ENCODE measurements around the gene CTNND2.
"Not testable (repeated sequence)": the region's sequence is repeated elsewhere in the genome, so short reads cannot be mapped to it uniquely, and the experiment has no call there.

Gene CTNND2

GRCh38 chr5:11672385-11673085, 231.7 kb downstream of the CTNND2 start:
- no peak for DNase-seq

DNA sequence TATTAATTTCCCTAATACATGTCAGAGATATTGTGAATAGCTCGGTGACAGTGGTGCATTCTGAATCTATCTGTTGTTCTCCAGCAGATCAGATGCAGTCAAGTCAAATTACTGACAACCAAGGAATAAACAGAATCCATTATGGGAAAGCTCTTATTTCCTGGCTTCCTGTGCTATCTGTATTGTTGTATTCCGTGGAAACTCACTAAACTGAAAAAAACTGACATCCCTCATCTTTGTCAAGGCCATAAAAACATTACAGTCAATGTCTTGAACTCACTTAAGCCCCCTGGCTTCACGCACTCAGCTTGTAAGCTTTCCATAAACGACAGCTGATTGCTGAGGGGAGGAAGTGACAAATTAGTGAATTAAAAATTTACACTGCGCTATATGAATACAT, 245.9 kb downstream of the CTNND2 start:
- DNase-seq, result no peak

DNA sequence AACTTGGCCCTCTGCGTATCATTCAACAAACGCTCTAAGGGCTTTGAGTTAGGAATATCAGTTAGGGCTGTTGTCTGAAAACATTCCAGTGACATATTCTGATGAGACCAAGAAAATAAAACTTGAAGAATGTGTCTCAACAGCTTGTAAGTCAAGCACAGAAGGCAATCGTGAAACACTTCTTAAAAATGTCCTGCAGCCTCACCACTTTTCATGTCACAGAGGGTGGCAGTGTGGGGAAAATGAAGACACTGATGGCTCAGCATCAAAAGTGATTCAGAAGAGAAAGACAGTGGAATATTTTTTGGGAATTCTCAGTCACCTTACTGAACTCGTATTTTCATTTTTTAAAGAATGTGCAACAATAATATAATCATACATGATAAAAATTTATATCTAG, 247.3 kb downstream of the CTNND2 start:
- no peak for DNase-seq

- no peak for DNase-seq
These were observed 248.6 kb downstream of the CTNND2 start for GRCh38 chr5:11655681-11656080.

- no peak for DNase-seq
These were observed 253.3 kb downstream of the CTNND2 start for GRCh38 chr5:11650936-11651335.

DNA sequence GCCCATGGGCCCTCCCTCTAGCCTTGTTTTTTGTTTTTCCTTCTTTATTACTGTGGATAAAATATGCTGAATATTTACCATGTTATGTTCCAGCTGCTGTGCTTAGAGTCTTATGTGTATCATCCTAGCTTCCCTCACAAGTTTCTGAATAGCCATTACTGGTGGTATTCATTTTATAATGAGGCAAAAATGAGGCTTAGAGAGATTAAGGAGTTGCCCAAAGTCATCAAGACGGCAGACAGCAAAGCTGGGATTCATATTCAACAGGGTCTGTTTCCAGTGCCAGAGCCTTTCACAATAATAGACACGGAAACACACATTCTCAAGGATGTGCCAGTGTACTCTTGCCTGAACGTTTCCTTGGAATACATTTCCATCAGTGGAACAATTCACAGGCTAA, 258.1 kb downstream of the CTNND2 start:
- DNase-seq, result no peak

- no peak for DNase-seq
These were observed 261.8 kb downstream of the CTNND2 start for GRCh38 chr5:11642438-11642837.

DNA sequence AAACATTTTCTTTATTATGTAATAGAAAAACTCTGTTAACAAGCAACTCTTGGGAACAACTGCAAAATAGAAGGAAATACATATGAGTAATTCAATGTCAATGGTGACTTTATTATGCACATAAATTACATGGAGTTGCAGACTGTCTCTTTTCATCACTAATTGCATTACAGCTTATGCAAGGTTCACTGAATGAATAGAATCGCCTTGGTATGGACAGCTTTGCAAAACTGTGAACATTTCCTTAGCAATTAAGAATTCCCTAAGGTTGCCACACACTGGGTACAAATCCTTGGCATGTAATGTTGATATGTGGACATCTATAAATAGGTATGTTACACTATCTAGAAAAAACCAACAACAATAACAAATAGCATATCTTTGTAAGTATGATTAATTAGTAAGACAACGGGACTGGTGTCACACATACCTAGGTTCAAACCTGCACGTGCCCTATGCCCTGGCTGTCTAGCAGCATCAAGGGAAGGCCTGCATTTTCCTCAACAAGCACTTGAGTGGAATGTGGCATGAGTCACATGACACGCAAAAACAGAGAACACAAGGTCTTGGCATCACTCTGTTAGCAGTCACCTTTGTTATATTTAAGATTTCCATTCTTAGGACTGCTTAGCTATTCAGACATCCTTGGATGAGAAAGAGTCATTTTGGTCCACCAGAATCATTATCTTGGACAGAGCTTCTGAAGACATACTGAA, 263.9 kb downstream of the CTNND2 start:
- no peak for DNase-seq

DNA sequence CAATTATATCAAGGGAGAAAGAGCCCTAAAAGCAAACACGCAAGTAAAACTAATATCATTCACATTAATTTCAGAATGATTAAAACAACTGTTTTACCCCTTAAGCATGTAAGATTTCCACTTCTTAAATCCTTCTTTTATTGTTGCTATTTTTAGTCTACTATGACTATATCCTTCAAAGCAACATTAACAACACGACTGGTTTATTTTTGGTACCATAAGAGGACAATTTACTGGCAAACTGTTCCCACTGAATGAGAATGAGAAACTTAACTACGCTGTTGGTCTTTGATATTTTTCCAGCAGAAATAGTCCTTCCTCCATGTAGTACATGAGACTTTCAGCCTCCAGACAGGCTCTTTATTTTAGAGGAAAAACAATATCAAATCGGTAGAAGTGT, 281.5 kb downstream of the CTNND2 start:
- DNase-seq, result no peak

GRCh38 chr5:11620172-11620571, 284.1 kb downstream of the CTNND2 start:
- no peak for DNase-seq

- no peak for DNase-seq
These were observed 284.8 kb downstream of the CTNND2 start for GRCh38 chr5:11619339-11620024.

DNA sequence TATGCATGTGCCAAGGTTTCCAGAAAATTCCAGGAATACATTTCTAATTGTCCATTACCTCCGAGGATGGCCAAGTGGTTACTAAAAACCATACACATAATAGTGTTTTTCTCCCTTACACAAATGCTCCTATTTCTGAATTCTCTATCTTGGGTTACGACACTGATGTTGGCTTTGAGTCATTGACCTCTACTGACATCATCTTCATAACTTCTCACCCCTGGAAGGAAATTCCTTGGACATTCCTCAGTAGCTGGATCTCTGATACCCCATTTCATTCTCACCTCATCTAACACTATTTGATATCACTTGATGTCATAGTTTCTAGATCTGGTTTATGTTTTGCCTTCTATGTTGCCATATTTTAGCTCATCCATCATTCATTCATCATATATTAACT, 287.2 kb downstream of the CTNND2 start:
- no peak for DNase-seq

DNA sequence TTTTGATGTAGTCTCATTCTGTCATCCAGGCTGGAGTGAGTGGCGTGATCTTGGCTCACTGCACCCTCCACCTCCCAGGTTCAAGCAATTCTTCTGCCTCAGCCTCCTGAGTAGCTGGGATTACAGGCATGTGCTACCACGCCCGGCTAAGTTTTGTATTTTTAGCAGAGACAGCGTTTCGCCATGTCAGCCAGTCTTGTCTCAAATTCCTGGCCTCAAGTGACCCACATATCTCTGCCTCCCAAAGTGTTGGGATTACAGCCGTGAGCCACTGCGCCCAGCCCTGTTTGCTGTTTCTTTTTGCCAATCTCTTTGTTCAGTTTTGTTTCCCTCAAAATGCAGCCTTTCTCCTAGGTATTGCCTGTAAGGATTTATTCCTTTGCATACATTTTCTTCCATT, 287.6 kb downstream of the CTNND2 start:
- not testable (repeated sequence) for DNase-seq

DNA sequence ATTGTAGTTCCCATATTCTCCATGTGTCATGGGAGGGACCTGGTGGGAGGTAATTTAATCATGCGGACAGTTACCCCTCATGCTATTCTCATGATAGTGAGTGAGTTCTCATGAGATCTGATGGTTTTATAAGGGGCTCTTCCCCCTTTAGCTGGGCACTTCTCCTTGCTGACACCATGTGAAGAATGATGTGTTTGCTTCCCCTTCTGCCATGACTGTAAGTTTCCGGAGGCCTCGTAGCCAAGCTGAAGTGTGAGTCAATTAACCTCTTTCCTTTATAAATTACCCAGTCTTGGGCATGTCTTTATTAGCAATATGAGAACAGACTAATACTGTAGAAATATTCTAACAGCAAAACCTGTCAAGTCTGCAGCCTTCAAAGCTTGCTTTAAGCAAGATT, 293.2 kb downstream of the CTNND2 start:
- DNase-seq, result no peak

DNA sequence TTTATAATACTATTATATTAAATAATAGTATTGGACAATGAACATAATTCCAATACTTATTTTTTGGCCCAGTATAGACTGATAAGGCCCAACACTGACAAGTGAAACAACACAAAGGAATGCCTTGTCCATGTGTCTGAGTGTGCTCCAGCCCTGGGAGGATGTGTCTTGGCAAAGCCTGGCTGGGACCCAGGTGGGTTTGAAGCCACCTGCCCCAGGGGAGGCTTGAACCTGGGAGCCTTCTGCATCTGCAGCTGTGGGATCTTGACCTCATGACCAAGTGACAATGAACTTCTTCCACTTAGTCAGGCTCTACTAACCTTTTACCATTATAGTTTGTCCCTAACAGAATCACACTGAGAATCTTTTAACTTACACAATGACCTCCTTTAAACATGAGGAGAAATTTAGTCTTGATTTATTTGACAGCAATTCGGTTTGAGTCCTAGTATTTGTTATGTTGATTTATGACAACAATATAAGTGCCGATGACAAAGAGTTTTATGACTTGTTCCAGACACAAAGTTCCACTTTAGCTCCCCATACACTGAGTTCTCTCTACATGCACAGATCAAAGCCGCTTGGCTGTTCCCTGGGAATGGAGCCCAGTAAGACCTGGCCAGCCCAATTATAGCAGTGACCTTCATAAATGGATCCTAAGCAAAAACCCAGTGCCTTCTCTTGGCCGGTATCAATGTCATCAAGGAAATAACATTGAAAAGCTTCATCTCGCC, 294.5 kb downstream of the CTNND2 start:
- no peak for DNase-seq

DNA sequence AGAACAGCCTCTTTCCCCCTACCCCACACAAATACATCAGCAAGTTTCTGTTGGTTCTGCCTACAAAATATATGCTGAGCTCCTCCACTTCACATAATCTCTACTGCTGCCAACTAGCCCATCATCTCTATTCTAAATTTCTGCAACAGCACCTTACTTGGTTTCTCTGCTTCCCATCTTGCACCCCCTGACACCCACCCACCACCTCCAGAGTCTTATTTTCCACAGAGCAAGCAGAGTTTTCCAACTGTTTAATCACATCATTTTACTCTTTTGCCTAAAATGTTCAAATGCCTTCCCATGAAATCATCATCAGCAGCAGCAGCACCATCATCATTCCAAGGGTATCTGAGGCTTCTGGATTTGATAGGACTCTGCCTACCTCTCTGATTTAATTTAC, 295.7 kb downstream of the CTNND2 start:
- no peak for DNase-seq

DNA sequence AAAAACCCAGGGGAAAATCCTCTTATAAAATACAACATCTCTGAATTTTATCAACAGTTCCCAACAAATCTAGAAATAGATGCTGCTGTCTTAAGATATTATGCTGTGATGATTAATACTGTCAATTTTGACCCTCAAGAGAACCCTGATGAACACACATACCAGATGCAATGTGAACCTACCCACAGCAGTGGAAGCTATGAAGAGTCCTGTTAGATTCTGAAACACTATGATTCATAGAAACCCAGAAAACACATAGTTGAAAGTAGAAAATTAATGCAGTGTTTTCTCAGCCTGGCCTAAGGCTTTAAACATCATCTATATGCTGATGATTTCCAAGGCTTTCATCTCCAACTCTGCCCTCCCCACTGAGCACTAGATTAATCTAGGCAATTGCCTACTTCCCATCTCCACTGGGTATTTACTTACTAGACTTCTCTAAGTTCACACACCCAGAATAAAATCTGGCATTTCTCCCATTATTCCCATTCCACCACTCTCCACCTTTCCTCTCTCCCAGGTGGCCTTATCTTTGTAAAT, 296.2 kb downstream of the CTNND2 start:
- DNase-seq, result no peak

- DNase-seq, result no peak
These were observed 301.9 kb downstream of the CTNND2 start for GRCh38 chr5:11602298-11602697.

DNA sequence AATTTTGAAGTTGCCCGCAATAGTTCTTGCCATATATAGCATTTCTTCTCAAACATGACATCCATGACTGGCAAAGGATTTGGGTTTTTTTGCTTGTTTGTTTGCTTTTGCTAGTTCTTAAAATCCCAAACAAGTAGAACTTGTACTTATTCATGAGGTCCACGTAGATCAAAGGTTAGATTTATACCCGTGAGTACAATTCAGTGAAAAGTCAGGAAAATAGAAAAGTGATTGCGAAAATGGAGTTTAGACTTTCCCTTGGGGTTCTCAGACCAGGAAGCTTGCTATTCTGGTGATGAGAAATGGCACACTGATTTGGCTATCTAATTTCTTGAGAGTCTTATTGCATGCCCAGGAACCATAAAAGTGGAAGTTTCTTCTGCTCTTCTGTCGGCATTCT, 304.7 kb downstream of the CTNND2 start:
- DNase-seq, result no peak

DNA sequence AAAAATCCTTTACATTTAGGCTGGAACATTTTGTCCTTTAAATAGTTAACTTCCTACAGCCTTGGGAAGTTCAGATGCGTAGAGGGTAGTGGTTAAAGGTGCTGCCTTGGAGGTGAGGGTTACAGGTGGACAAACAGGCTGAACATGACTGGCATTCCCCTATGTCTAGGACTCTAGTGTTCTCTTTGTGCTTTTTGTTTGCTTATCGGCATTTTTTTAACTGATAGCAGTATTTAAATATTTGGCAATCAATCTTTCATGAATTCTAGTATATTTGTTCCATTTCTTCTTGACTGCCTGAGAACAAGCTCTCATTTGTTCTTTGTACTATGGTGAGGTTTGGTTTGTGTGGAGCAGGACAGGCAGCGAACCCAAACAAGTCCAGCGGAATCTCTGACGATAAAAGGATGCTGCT, 307.6 kb downstream of the CTNND2 start:
- DNase-seq, result no peak

DNA sequence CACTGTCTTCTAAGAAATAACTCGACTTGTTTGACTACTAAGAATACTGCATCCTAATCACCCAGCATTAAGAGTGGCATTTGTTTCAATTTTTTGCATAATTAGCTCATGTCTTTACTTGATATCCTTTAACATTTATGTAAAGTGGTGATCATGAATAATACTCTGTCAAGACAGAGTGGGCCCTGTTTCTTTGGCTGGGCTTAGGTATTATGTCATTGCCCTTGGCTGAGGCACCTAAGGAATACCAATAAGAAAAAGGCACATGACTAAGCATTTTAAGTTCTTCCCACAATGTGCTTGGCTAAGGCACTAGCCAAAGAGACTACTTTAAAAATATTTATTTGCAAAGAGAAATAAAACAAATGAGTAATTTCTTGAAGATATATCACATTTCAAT, 308.1 kb downstream of the CTNND2 start:
- no peak for DNase-seq

- no peak for DNase-seq
These were observed 309.2 kb downstream of the CTNND2 start for GRCh38 chr5:11595045-11595444.

GRCh38 chr5:11594021-11594420, 310.2 kb downstream of the CTNND2 start:
- no peak for DNase-seq
